Adrenal gland (tissue), 12 donors: Measurements from ENCODE around the gene IMMP2L. TPM values are rescaled to one million over a fixed set of nuclear protein-coding genes. Genes with fewer than 3 reads are reported as not detected.

Experiments used
- DNase-seq, 7 donors: peaks; one replicate each; pipeline ENCODE4 v3.0.0-alpha.2; 2019 to 2020
- H3K27ac ChIP-seq, 5 donors: fragments of 200-600 bp; sonication (generic) in 4 of 5; 1 replicate in 3 of 5; 2 replicates in 2 of 5; pipeline versions ENCODE4 v1.5.1 to v1.8.0; 2016 to 2020; ENCODE audit warnings: mild to moderate bottlenecking in 1 of 5
- H3K27me3 ChIP-seq: fragments of 200-600 bp; 2 replicates; pipeline ENCODE4 v1.8.0; 2021
- H3K36me3 ChIP-seq, 2 donors: fragments of 200-600 bp; replicated peaks in 1 of 2; 1 replicate in 1 of 2; 2 replicates in 1 of 2; pipeline versions ENCODE4 v1.5.1 to v1.8.0; 2018 to 2022
- H3K4me1 ChIP-seq, 2 donors: fragments of 200-600 bp; replicated peaks in 1 of 2; 1 replicate in 1 of 2; 2 replicates in 1 of 2; pipeline versions ENCODE4 v1.5.1 to v1.8.0; 2018 to 2021
- H3K4me3 ChIP-seq, 4 donors: fragments of 200-600 bp; sonication (generic) in 3 of 4; one replicate each; pipeline ENCODE4 v1.5.1; 2016 to 2018
- H3K9me3 ChIP-seq, 3 donors: fragments of 200-600 bp; sonication (generic) in 1 of 3; replicated peaks in 1 of 3; 1 replicate in 2 of 3; 2 replicates in 1 of 3; pipeline versions ENCODE4 v1.5.1 to v1.8.0; 2016 to 2021
- POLR2A ChIP-seq, 2 donors: fragments of 450-650 bp; IDR thresholded peaks; one replicate each; pipeline ENCODE4 v1.6.1; 2017; ENCODE audit warnings: antibody characterized with exemption in 2 of 2, mild to moderate bottlenecking in 2 of 2, moderate library complexity in 1 of 2
- WGBS, 4 donors: extraction: QIAGEN DNeasy Blood & Tissue Kit in 2 of 4; methylation state at CpG; one replicate each; pipeline versions ENCODE4 v1.1.5 to v1.1.7; 2013 to 2017; 5-methylcytosine and 5-hydroxymethylcytosine counted together
- intact Hi-C, 2 donors: fragments of 100-400 bp; cut with DNase I; formaldehyde crosslinking; loops; one replicate each; pipeline versions ENCODE4 v1.14.1 to v1.15.0; 2022 to 2023
- polyA plus RNA-seq, 3 donors: library from polyadenylated mRNA; stranded (reverse); fragments of 200-250 nt in 2 of 3; fragments of 350-450 nt in 1 of 3; fragmentation: Illumina TruSeq in 1 of 3; extraction: RNeasy Lipid Tissue Mini Kit (QIAGEN cat#74804) in 1 of 3; gene quantifications; one replicate each; pipeline ENCODE4 v1.2.3, GENCODE V29; 2013 to 2014
- total RNA-seq, 9 donors: library from RNA; depleted of rRNA in 4 of 9; stranded (reverse); fragments of >200 nt in 4 of 9; fragments of 120-200 nt in 1 of 9; fragmentation: NEBNext Ultra II Directional in 1 of 9; extraction: Animal tissue kit (Norgen Biotek cat#: 25700) in 1 of 9; gene quantifications; one replicate each; pipeline versions ENCODE4 v1.1.0 to v1.2.4, GENCODE V29; 2013 to 2023
- TF ChIP-seq, protein P1 (sequence below), 6 experiments: fragments of 450-650 bp in 4 of 6; fragments of 200-600 bp in 2 of 6; sonication (generic) in 1 of 6; IDR thresholded peaks; 1 replicate in 5 of 6; 2 replicates in 1 of 6; pipeline versions ENCODE4 v1.5.1 to v1.8.0; 2016 to 2021; ENCODE audit warnings: antibody characterized with exemption in 6 of 6, mild to moderate bottlenecking in 2 of 6, moderate library complexity in 1 of 6
- donor health status: healthy with polysubstance abuse.
- donor health status: Bipolar disorder and iron deficiency.
- donor health status: DM: yes; HTN: yes; CAD: no.
- donor health status: DM: no; HTN: no; CAD: no.
- donor health status: DM: no; HTN: no; CAD: no.
- donor health status: DM: yes; HTN: yes; CAD: no.

The IMMP2L gene
- total and polyA plus RNA-seq, 12 donors, result 13.4 to 34.1 (median 25.3) TPM

DNA sequence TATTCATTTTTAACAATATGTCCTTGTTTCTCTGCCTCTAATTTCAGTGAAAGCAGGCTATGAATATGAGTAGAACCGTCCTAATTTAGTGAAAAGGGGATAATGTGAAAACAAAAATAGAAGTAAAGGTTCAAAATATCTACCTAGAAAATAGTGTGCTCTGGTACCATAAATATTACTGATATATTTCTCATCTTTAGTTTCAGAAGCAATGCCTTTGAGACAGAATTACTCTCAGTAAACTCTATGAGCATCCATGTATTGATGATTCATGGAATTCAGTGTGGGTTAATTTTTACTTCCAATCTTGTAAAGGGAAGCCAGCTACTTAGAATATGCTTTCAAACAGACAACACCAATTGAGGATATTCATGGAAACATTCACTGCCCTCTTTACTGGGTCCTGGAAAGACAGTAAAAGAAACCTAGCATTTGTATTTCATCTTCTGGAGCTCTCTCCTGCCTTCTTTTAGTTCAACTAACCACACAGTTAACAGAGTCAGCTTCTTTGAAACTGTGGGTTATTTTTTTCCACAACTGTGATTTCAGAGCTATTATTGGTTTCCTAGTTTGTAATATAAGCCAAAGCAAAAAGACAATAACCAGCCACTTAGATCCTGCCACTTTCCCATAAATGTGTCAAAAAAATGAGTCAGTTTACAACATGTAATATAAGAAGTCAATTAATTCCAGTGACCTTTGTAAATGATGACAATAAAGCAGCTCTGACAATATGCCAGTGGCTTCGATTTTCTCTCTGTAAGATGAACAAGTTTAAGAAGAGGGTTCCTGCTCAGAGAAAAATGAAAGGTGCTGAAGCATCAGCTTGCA lies 469.7 kb downstream of the IMMP2L start:
- TF ChIP-seq POLR2A (IDR thresholded peaks at IDR 0.05), result no peak
- TF ChIP-seq, protein P1, sequence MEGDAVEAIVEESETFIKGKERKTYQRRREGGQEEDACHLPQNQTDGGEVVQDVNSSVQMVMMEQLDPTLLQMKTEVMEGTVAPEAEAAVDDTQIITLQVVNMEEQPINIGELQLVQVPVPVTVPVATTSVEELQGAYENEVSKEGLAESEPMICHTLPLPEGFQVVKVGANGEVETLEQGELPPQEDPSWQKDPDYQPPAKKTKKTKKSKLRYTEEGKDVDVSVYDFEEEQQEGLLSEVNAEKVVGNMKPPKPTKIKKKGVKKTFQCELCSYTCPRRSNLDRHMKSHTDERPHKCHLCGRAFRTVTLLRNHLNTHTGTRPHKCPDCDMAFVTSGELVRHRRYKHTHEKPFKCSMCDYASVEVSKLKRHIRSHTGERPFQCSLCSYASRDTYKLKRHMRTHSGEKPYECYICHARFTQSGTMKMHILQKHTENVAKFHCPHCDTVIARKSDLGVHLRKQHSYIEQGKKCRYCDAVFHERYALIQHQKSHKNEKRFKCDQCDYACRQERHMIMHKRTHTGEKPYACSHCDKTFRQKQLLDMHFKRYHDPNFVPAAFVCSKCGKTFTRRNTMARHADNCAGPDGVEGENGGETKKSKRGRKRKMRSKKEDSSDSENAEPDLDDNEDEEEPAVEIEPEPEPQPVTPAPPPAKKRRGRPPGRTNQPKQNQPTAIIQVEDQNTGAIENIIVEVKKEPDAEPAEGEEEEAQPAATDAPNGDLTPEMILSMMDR (IDR thresholded peaks at IDR 0.05), result no peak
- 13 to 29% (median 24%) methylated on average over 2 of the region's 2 CpGs for WGBS, 4 donors
- Histone ChIP-seq H3K27ac (peak overlapping the region in 4 of 5 donors; percentile 1 to 63 (median 28)), H3K4me3 (peak overlapping the region; percentile 34 to 68 (median 50)), H3K9me3 (no peaks in the 10 kb centered on the region), H3K36me3 (no peaks in the 10 kb centered on the region), H3K4me1 (peaks cover 8 to 44% of the 10 kb centered on the region in 2 donors), H3K27me3 (no peaks in the 10 kb centered on the region)
- intact Hi-C loops, result loop anchor here in 1 of 2 donors (5.0 kb wide), 1 partner anchor 395 kb away; no protein-coding TSS in a partner anchor
- DNase-seq, result no peak

DNA sequence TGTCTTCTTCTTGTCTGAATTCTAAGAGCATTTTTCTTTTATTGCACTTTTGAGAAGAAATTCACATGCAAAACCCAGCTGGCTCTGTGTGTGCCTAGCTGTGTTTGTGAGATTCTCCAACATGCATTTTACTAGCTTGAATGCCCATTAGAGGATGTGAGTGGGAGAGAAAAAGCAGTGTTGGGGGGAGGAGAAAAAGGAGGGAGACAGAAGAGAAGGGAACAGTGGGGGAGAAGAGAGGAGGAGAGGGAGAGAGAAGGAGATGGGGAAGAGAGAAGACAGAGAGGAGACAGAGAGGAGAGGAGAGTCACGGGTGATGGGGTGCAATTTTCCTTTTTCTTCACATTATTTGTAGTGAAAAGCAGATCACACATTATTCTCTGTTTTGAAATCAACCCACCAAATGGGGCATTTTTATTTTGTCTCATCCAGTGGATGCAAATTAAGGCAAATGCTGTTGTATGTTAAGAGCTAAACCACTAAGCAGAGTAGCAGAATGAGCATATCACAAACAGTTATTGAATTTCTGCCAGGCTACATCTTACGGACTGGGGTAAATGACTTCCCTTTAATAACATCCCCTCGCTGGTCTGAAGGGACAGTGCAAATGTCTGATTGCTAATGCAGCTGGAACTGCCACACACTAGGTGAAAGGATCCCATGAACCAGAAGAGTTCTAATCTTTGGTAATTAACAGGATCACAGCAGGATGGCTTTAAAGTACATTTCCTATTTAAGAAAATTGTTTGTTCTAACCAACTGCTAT lies 470.5 kb downstream of the IMMP2L start:
- H3K9me3 ChIP-seq, result no peaks in the 10 kb centered on the region
- no peaks in the 10 kb centered on the region for H3K27me3 ChIP-seq
- no peaks in the 10 kb centered on the region for H3K36me3 ChIP-seq
- intact Hi-C loops, result loop anchor here in 1 of 2 donors (5.0 kb wide), 1 partner anchor 396 kb away; no protein-coding TSS in a partner anchor
- peak overlapping the region; percentile 34 to 68 (median 50) for H3K4me3 ChIP-seq
- peaks cover 5 to 35% of the 10 kb centered on the region in 2 donors for H3K4me1 ChIP-seq
- no peak for DNase-seq
- no peak for TF ChIP-seq POLR2A (IDR thresholded peaks at IDR 0.05)
- TF ChIP-seq, protein P1 (IDR thresholded peaks at IDR 0.05), result no peak
- WGBS, 4 donors, result 11 to 19% (median 11%) methylated on average over 3 of the region's 3 CpGs
- H3K27ac ChIP-seq, result peak overlapping the region in 4 of 5 donors; percentile 1 to 63 (median 28)

DNA sequence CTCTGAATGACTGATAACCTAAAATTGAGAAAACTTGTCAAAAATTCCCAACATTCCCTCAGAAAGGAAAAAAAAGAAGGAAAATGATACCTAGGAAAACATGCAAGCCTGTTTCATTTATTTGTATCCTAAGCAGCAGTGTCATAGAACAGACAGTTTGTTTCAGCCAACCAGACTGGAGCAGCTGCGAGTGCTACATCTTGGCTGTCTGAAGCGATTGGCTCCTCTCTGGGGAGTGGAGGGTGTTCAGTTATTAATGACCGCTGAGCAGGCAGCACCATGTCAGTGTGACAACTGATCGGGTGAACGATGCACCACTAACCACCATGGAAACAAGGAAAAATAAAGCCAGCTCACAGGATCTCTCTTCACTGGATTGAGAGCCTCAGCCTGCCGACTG lies 471.4 kb downstream of the IMMP2L start, which contains the start of gene LRRN3:
Gene LRRN3, plus strand, starts transcription at position 282 of the 400 bp plus-strand sequence. CDS start 31,646 bp downstream, outside the sequence.
- Histone ChIP-seq H3K27me3 (no peaks in the 10 kb centered on the region), H3K4me1 (peaks cover 5 to 26% of the 10 kb centered on the region in 2 donors), H3K27ac (peak within 1 kb of the TSS in 3 of 5 donors; percentile 28 to 63 (median 29)), H3K36me3 (no peaks in the 10 kb centered on the region), H3K9me3 (no peaks in the 10 kb centered on the region), H3K4me3 (peak within 1 kb of the TSS in 3 of 4 donors; percentile 34 to 68 (median 53))
- TF ChIP-seq, protein P1 (IDR thresholded peaks at IDR 0.05), result no peak
- peak; percentile 20 to 72 for TF ChIP-seq POLR2A (IDR thresholded peaks at IDR 0.05)
- peak; percentile 60 to 90 (median 74) for DNase-seq
- 10 to 18% (median 14%) methylated on average over 6 of the region's 6 CpGs for WGBS, 4 donors
- intact Hi-C loops, result loop anchor here in 1 of 2 donors (5.0 kb wide), 1 partner anchor 396 kb away; no protein-coding TSS in a partner anchor
